Neural progenitor cell (in vitro differentiated cells): ENCODE data around the gene PHRF1.

ENCODE experiments used
- CTCF ChIP-seq: fragments of 200-600 bp; sonication (generic); IDR thresholded peaks from 2 replicates; pipeline ENCODE4 v1.5.1; 2017; ENCODE audit warnings: antibody characterized with exemption, mild to moderate bottlenecking
- EZH2phosphoT487 ChIP-seq: fragments of 200-600 bp; sonication (generic); IDR thresholded peaks from 2 replicates; pipeline ENCODE4 v1.6.1; 2017; ENCODE audit warnings: antibody characterized with exemption

- TF ChIP-seq CTCF, result no peak
- TF ChIP-seq EZH2phosphoT487, result no peak
Observed at GRCh38 chr11:624705-625635, 48.7 kb downstream of the PHRF1 start, which contains the start of gene CDHR5.
